ENCODE data around the gene ZFHX3. TPM values are rescaled to one million over a fixed set of nuclear protein-coding genes. Genes with fewer than 3 reads are reported as not detected.
A peak's percentile ranks its signal among the peaks of the same experiment; 100 is the strongest.

ZFHX3 gene
- total and polyA plus RNA-seq, 2 experiments from 2014 or later = 2.8 to 3.9 TPM

DNA sequence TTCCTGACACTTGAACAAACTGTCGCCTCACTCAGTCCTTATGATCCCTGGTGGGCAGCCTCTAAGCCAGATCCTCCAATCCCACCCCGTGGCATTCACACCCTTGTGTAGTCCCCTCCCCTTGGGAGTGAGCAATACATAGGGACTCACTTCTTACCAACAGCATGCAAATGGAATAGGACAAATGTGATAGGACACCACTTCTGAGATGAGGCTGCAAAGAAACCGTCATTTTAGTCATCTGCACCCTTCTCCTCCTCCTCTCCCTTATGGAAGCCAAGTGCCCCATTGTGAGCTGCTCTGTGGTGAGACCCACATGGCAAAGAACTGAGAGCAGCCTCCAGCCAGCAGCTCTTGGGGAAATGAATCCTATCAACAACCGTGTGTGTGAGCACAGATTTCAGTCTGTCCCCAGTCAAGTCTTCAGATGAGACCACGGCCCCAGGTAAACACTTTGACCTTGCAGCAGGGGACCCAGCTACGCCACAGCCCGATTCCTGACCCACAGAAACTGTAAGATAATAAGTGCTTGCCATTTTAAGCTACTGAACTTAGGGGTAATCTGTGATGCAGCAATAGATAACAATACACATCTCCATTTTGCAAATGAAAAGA lies 46.9 kb downstream of the ZFHX3 start:
- Histone ChIP-seq H4K20me1 (ENCODE audit: insufficient read depth) (no peaks in the 10 kb centered on the region; the same call in 1 of the 2 replicates), H3K9me2 (ENCODE audit: insufficient read depth) (no peaks in the 10 kb centered on the region), H3K36me3 (ENCODE audit: low read depth) (no peaks in the 10 kb centered on the region), H3K27ac (no peak overlapping the region), H3K4me3 (peak overlapping the region; percentile 16; the same call in 1 of the 2 replicates), H3K79me2 (ENCODE audit: insufficient read depth) (peaks cover 99% of the 10 kb centered on the region), H3K9me3 (ENCODE audit: low read depth) (no peaks in the 10 kb centered on the region), H3K9ac (no peak overlapping the region), H3K27me3 (replicated peaks; ENCODE audit: insufficient read depth) (no peaks in the 10 kb centered on the region), H2AFZ (no peak overlapping the region), H3K4me1 (ENCODE audit: insufficient read depth) (peaks cover 28% of the 10 kb centered on the region), H3F3A (ENCODE audit: insufficient read depth) (peaks cover 13% of the 10 kb centered on the region), H3K4me2 (ENCODE audit: unreplicated experiment) (peak overlapping the region; percentile 26)
- no peak for DNase-seq
- 79 to 84% methylated on average over 7 of the region's 7 CpGs for WGBS, 2 experiments (ENCODE audit: low coverage in 1 of 2, low lambda C conversion rate in 2 of 2, missing lambda C conversion rate in 2 of 2)
- no peak for TF ChIP-seq EZH2 (IDR thresholded peaks at IDR 0.05; ENCODE audit: insufficient read depth, poor library complexity, severe bottlenecking)
- TF ChIP-seq EZH2phosphoT487 (IDR thresholded peaks at IDR 0.05; ENCODE audit: insufficient read depth, low read depth) = no peak
- in situ Hi-C loops (cut with MboI) = no loop called here

GRCh38 chr16:73000020-73000906 lies 47.7 kb downstream of the ZFHX3 start:
- no peak overlapping the region for H2AFZ ChIP-seq
- H4K20me1 ChIP-seq (ENCODE audit: insufficient read depth) = no peaks in the 10 kb centered on the region; the same call in 1 of the 2 replicates
- H3K4me1 ChIP-seq (ENCODE audit: insufficient read depth) = peaks cover 23% of the 10 kb centered on the region
- WGBS, 2 experiments (ENCODE audit: low coverage in 1 of 2, low lambda C conversion rate in 2 of 2, missing lambda C conversion rate in 2 of 2) = 39% methylated on average over 22 of the region's 22 CpGs
- H3K36me3 ChIP-seq (ENCODE audit: low read depth) = no peaks in the 10 kb centered on the region
- peak; percentile 34 for DNase-seq
- H3K27ac ChIP-seq = no peak overlapping the region
- H3F3A ChIP-seq (ENCODE audit: insufficient read depth) = peaks cover 10% of the 10 kb centered on the region
- in situ Hi-C loops (cut with MboI) = no loop called here
- H3K9me3 ChIP-seq (ENCODE audit: low read depth) = no peaks in the 10 kb centered on the region
- H3K79me2 ChIP-seq (ENCODE audit: insufficient read depth) = peaks cover 99% of the 10 kb centered on the region
- no peaks in the 10 kb centered on the region for H3K9me2 ChIP-seq (ENCODE audit: insufficient read depth)
- H3K4me3 ChIP-seq = peak overlapping the region; percentile 16; the same call in 1 of the 2 replicates
- no peak for TF ChIP-seq EZH2phosphoT487 (IDR thresholded peaks at IDR 0.05; ENCODE audit: insufficient read depth, low read depth)
- no peak for TF ChIP-seq EZH2 (IDR thresholded peaks at IDR 0.05; ENCODE audit: insufficient read depth, poor library complexity, severe bottlenecking)
- no peak overlapping the region for H3K9ac ChIP-seq
- no peaks in the 10 kb centered on the region for H3K27me3 ChIP-seq (replicated peaks; ENCODE audit: insufficient read depth)
- peak overlapping the region; percentile 26 for H3K4me2 ChIP-seq (ENCODE audit: unreplicated experiment)

DNA sequence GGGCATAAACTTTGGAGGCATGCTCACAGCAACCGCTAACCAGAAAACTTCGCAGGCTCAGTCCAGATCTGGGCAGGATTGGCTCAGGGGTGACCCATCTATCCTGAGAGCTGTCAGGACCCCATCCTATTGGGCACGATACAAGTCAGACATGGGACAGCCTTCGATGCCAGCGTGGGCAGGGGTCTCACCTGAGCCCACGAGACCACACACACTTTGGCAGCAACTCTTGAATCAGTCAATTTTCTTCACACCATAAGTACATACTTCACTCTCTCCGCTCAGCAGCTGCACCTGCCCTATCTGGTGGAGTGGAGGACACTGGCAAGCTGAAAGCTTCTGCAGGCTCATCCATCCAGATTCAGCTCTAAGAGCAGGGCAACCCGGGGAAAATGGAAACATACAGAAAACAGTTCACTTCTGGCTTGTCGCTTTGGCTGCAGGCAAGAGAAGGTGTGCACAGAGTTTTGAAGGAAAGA lies 48.3 kb downstream of the ZFHX3 start:
- Histone ChIP-seq H3K36me3 (ENCODE audit: low read depth) (no peaks in the 10 kb centered on the region), H3K4me3 (no peak overlapping the region), H4K20me1 (ENCODE audit: insufficient read depth) (no peaks in the 10 kb centered on the region; the same call in 1 of the 2 replicates), H3K9me3 (ENCODE audit: low read depth) (no peaks in the 10 kb centered on the region), H3K27me3 (replicated peaks; ENCODE audit: insufficient read depth) (no peaks in the 10 kb centered on the region), H3K79me2 (ENCODE audit: insufficient read depth) (peaks cover 99% of the 10 kb centered on the region), H2AFZ (no peak overlapping the region), H3K4me1 (ENCODE audit: insufficient read depth) (peaks cover 23% of the 10 kb centered on the region), H3K4me2 (ENCODE audit: unreplicated experiment) (no peak overlapping the region), H3K9ac (no peak overlapping the region), H3F3A (ENCODE audit: insufficient read depth) (peaks cover 10% of the 10 kb centered on the region), H3K9me2 (ENCODE audit: insufficient read depth) (no peaks in the 10 kb centered on the region), H3K27ac (no peak overlapping the region)
- in situ Hi-C loops (cut with MboI) = no loop called here
- 97 to 98% methylated on average over 9 of the region's 9 CpGs for WGBS, 2 experiments (ENCODE audit: low coverage in 1 of 2, low lambda C conversion rate in 2 of 2, missing lambda C conversion rate in 2 of 2)
- TF ChIP-seq EZH2 (IDR thresholded peaks at IDR 0.05; ENCODE audit: insufficient read depth, poor library complexity, severe bottlenecking) = no peak
- TF ChIP-seq EZH2phosphoT487 (IDR thresholded peaks at IDR 0.05; ENCODE audit: insufficient read depth, low read depth) = no peak
- DNase-seq = no peak

DNA sequence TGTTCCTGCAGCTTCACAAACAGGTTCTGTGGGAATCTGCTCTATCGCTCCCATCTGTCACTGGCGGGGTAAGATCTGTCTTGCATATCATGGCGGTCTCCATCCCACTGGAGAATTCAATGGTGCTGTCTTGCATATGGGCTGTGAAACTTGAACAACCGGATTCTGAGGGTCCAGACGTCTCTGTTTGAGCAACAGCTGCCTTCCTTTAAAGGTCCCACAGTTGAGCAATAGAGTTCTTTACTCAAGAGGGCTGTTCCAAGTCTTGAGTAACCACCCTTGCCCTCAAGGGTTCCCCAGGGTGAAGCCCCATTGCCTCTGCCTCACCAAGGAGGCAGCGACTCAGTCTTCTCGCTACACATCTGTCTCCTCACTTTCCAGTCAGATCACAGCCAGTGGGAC lies 50.8 kb downstream of the ZFHX3 start:
- Histone ChIP-seq H3K27ac (no peak overlapping the region), H3K27me3 (replicated peaks; ENCODE audit: insufficient read depth) (no peaks in the 10 kb centered on the region), H3K36me3 (ENCODE audit: low read depth) (no peaks in the 10 kb centered on the region), H4K20me1 (ENCODE audit: insufficient read depth) (no peaks in the 10 kb centered on the region), H3K4me3 (no peak overlapping the region), H3F3A (ENCODE audit: insufficient read depth) (no peaks in the 10 kb centered on the region), H3K79me2 (ENCODE audit: insufficient read depth) (peaks cover 99% of the 10 kb centered on the region), H3K9me2 (ENCODE audit: insufficient read depth) (no peaks in the 10 kb centered on the region), H3K4me1 (ENCODE audit: insufficient read depth) (0 out of 2 replicates have a peak, but pooled peaks cover 16% of the 10 kb centered on the region), H3K9me3 (ENCODE audit: low read depth) (no peaks in the 10 kb centered on the region), H2AFZ (no peak overlapping the region), H3K9ac (no peak overlapping the region), H3K4me2 (ENCODE audit: unreplicated experiment) (no peak overlapping the region)
- TF ChIP-seq EZH2phosphoT487 (IDR thresholded peaks at IDR 0.05; ENCODE audit: insufficient read depth, low read depth) (no peak), EZH2 (IDR thresholded peaks at IDR 0.05; ENCODE audit: insufficient read depth, poor library complexity, severe bottlenecking) (no peak)
- in situ Hi-C loops (cut with MboI) = no loop called here
- WGBS, 2 experiments (ENCODE audit: low coverage in 1 of 2, low lambda C conversion rate in 2 of 2, missing lambda C conversion rate in 2 of 2) = 88 to 91% methylated on average over 7 of the region's 7 CpGs
- peak; percentile 55 for DNase-seq

All from GM23248 (cell line).